Neural cell (in vitro differentiated cells): ENCODE results near the gene CTAGE1. TPM values are rescaled to one million over a fixed set of nuclear protein-coding genes. Genes with fewer than 3 reads are reported as not detected.

Experiments
- H2AFZ ChIP-seq: fragments of 200-600, 300-800 bp; sonication (generic), shearing (Covaris generic); 2 replicates; pipeline ENCODE4 v1.6.0; 2014; ENCODE audit warnings: low read depth, mild to moderate bottlenecking, antibody characterized with exemption, low read length, moderate library complexity
- H3F3A ChIP-seq: fragments of 200-600 bp; shearing (Covaris generic); 2 replicates; pipeline ENCODE4 v1.6.1; 2016; ENCODE audit warnings: mild to moderate bottlenecking, moderate library complexity, mixed read lengths, antibody characterized with exemption, low read length; ENCODE audit not compliant: insufficient read depth, poor library complexity, severe bottlenecking
- H3K27ac ChIP-seq: fragments of 200-600, 300-800 bp; sonication (generic), shearing (Covaris generic); 2 replicates; pipeline ENCODE4 v1.5.1; 2014; ENCODE audit warnings: mild to moderate bottlenecking, low read length, moderate library complexity
- H3K27me3 ChIP-seq: fragments of 300-800, 200-600 bp; sonication (generic), shearing (Covaris generic); 2 replicates; pipeline ENCODE4 v1.6.0; 2014; ENCODE audit warnings: mild to moderate bottlenecking, low read depth, low read length, moderate library complexity; ENCODE audit not compliant: insufficient read depth
- H3K36me3 ChIP-seq: fragments of 300-800, 200-600 bp; sonication (generic), shearing (Covaris generic); 2 replicates; pipeline ENCODE4 v1.5.1; 2014; ENCODE audit warnings: mild to moderate bottlenecking, antibody characterized with exemption, low read length, moderate library complexity; ENCODE audit not compliant: insufficient read depth
- H3K4me2 ChIP-seq: fragments of 300-800, 200-600 bp; sonication (generic), shearing (Covaris generic); 2 replicates; pipeline ENCODE4 v1.6.0; 2014; ENCODE audit warnings: mild to moderate bottlenecking, low read length
- H3K4me3 ChIP-seq: fragments of 300-800, 200-600 bp; sonication (generic), shearing (Covaris generic); 2 replicates; pipeline ENCODE4 v1.5.1; 2014; ENCODE audit warnings: mild to moderate bottlenecking, low read length, moderate library complexity
- H3K79me2 ChIP-seq: fragments of 200-600 bp; shearing (Covaris generic); replicated peaks from 2 replicates; pipeline ENCODE4 v1.6.0; 2014; ENCODE audit warnings: mild to moderate bottlenecking, low read length, moderate library complexity; ENCODE audit not compliant: insufficient read depth
- H3K9ac ChIP-seq: fragments of 300-800, 200-600 bp; sonication (generic), shearing (Covaris generic); 2 replicates; pipeline ENCODE4 v1.6.1; 2016; ENCODE audit warnings: mild to moderate bottlenecking, low read length, mixed read lengths
- H3K9me2 ChIP-seq: fragments of 200-600 bp; shearing (Covaris generic); 2 replicates; pipeline ENCODE4 v1.6.1; 2016; ENCODE audit warnings: mild to moderate bottlenecking, low read length, mixed read lengths; ENCODE audit not compliant: insufficient read depth
- H3K9me3 ChIP-seq: fragments of 200-600, 300-800 bp; sonication (generic), shearing (Covaris generic); 2 replicates; pipeline ENCODE4 v1.6.1; 2016; ENCODE audit warnings: mild to moderate bottlenecking, mixed run types, low read length, moderate library complexity, mixed read lengths
- H4K20me1 ChIP-seq: fragments of 200-600 bp; shearing (Covaris generic); 2 replicates; pipeline ENCODE4 v1.6.1; 2016; ENCODE audit warnings: mild to moderate bottlenecking, mixed run types; ENCODE audit not compliant: insufficient read depth
- EP300 ChIP-seq: fragments of 450-650 bp; conservative IDR thresholded peaks from 2 replicates; pipeline ENCODE4 v1.6.1; 2014; ENCODE audit warnings: antibody characterized with exemption, mild to moderate bottlenecking, moderate library complexity; ENCODE audit not compliant: poor library complexity, severe bottlenecking
- EZH2 ChIP-seq: fragments of 200-600, 300-800 bp; shearing (Covaris generic), sonication (generic); IDR thresholded peaks from 2 replicates; pipeline ENCODE4 v1.6.1; 2014; ENCODE audit warnings: antibody characterized with exemption, low read length, borderline replicate concordance, mild to moderate bottlenecking; ENCODE audit not compliant: insufficient read depth, poor library complexity, severe bottlenecking
- MXI1 ChIP-seq: fragments of 450-650 bp; conservative IDR thresholded peaks from 2 replicates; pipeline ENCODE4 v1.6.1; 2014; ENCODE audit warnings: antibody characterized with exemption, mild to moderate bottlenecking; ENCODE audit not compliant: poor library complexity, severe bottlenecking
- POLR2AphosphoS5 ChIP-seq: IDR thresholded peaks from 2 replicates; pipeline ENCODE4 v1.6.1; 2012
- RAD21 ChIP-seq: fragments of 450-650 bp; conservative IDR thresholded peaks from 2 replicates; pipeline ENCODE4 v1.6.1; 2014; ENCODE audit warnings: antibody characterized with exemption, mild to moderate bottlenecking, moderate library complexity
- SMC3 ChIP-seq: fragments of 450-650 bp; conservative IDR thresholded peaks from 2 replicates; pipeline ENCODE4 v1.6.1; 2014; ENCODE audit warnings: antibody characterized with exemption, mild to moderate bottlenecking, moderate library complexity; ENCODE audit not compliant: poor library complexity
- TAF1 ChIP-seq: IDR thresholded peaks from 2 replicates; pipeline ENCODE4 v1.6.1; 2012; ENCODE audit warnings: low read depth
- polyA plus RNA-seq: library from polyadenylated mRNA; depleted of rRNA; stranded (reverse); fragments of >200 nt; gene quantifications from 2 replicates; pipeline ENCODE4 v1.2.3, GENCODE V29; 2014
- TF ChIP-seq, protein P1 (sequence below): fragments of 450-650 bp; IDR thresholded peaks from 2 replicates; pipeline ENCODE4 v1.5.1; 2014; ENCODE audit warnings: antibody characterized with exemption, mild to moderate bottlenecking, moderate library complexity; ENCODE audit not compliant: poor library complexity, severe bottlenecking
- TF ChIP-seq, protein P2 (sequence below): IDR thresholded peaks from 2 replicates; pipeline ENCODE4 v1.6.1; 2012; ENCODE audit warnings: borderline replicate concordance

CTAGE1 gene
- polyA plus RNA-seq, 1 donor from 2014 or later = not detected

- no peak overlapping the region for H3K9ac ChIP-seq
- H3K27ac ChIP-seq = no peak overlapping the region
- no peaks in the 10 kb centered on the region for H3K79me2 ChIP-seq
- no peaks in the 10 kb centered on the region for H4K20me1 ChIP-seq
- H3K9me3 ChIP-seq = no peaks in the 10 kb centered on the region
- H3K36me3 ChIP-seq = no peaks in the 10 kb centered on the region
- no peak overlapping the region for H2AFZ ChIP-seq
- H3F3A ChIP-seq = no peaks in the 10 kb centered on the region
- H3K9me2 ChIP-seq = no peaks in the 10 kb centered on the region
- H3K4me3 ChIP-seq = no peak overlapping the region
- no peaks in the 10 kb centered on the region for H3K27me3 ChIP-seq
- TF ChIP-seq POLR2AphosphoS5 (no peak), SMC3 (no peak), MXI1 (no peak), TAF1 (no peak), EZH2 (no peak), EP300 (no peak), RAD21 (no peak)
- TF ChIP-seq, protein P1, sequence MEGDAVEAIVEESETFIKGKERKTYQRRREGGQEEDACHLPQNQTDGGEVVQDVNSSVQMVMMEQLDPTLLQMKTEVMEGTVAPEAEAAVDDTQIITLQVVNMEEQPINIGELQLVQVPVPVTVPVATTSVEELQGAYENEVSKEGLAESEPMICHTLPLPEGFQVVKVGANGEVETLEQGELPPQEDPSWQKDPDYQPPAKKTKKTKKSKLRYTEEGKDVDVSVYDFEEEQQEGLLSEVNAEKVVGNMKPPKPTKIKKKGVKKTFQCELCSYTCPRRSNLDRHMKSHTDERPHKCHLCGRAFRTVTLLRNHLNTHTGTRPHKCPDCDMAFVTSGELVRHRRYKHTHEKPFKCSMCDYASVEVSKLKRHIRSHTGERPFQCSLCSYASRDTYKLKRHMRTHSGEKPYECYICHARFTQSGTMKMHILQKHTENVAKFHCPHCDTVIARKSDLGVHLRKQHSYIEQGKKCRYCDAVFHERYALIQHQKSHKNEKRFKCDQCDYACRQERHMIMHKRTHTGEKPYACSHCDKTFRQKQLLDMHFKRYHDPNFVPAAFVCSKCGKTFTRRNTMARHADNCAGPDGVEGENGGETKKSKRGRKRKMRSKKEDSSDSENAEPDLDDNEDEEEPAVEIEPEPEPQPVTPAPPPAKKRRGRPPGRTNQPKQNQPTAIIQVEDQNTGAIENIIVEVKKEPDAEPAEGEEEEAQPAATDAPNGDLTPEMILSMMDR = no peak
- TF ChIP-seq, protein P2, sequence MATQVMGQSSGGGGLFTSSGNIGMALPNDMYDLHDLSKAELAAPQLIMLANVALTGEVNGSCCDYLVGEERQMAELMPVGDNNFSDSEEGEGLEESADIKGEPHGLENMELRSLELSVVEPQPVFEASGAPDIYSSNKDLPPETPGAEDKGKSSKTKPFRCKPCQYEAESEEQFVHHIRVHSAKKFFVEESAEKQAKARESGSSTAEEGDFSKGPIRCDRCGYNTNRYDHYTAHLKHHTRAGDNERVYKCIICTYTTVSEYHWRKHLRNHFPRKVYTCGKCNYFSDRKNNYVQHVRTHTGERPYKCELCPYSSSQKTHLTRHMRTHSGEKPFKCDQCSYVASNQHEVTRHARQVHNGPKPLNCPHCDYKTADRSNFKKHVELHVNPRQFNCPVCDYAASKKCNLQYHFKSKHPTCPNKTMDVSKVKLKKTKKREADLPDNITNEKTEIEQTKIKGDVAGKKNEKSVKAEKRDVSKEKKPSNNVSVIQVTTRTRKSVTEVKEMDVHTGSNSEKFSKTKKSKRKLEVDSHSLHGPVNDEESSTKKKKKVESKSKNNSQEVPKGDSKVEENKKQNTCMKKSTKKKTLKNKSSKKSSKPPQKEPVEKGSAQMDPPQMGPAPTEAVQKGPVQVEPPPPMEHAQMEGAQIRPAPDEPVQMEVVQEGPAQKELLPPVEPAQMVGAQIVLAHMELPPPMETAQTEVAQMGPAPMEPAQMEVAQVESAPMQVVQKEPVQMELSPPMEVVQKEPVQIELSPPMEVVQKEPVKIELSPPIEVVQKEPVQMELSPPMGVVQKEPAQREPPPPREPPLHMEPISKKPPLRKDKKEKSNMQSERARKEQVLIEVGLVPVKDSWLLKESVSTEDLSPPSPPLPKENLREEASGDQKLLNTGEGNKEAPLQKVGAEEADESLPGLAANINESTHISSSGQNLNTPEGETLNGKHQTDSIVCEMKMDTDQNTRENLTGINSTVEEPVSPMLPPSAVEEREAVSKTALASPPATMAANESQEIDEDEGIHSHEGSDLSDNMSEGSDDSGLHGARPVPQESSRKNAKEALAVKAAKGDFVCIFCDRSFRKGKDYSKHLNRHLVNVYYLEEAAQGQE = no peak
- no peak overlapping the region for H3K4me2 ChIP-seq
Observed at GRCh38 chr18:22432657-22433137, 15.0 kb upstream of the CTAGE1 start.

GRCh38 chr18:22429564-22429963 lies 11.8 kb upstream of the CTAGE1 start:
- no peak overlapping the region for H3K4me2 ChIP-seq

More at GRCh38 chr18:22429564-22429963, 11.8 kb upstream of the CTAGE1 start:
- no peak overlapping the region for H3K27ac ChIP-seq
- no peak overlapping the region for H3K9ac ChIP-seq
- no peaks in the 10 kb centered on the region for H3K9me2 ChIP-seq
- no peaks in the 10 kb centered on the region for H3K9me3 ChIP-seq
- no peaks in the 10 kb centered on the region for H4K20me1 ChIP-seq
- no peaks in the 10 kb centered on the region for H3K36me3 ChIP-seq
- no peaks in the 10 kb centered on the region for H3K79me2 ChIP-seq
- H3K27me3 ChIP-seq = no peaks in the 10 kb centered on the region
- no peak overlapping the region for H3K4me3 ChIP-seq
- H3F3A ChIP-seq = no peaks in the 10 kb centered on the region
- TF ChIP-seq EP300 = no peak
- TF ChIP-seq, protein P2 = no peak
- TF ChIP-seq TAF1 = no peak
- TF ChIP-seq RAD21 = no peak
- no peak for TF ChIP-seq MXI1
- TF ChIP-seq POLR2AphosphoS5 = no peak
- TF ChIP-seq SMC3 = no peak
- H2AFZ ChIP-seq = no peak overlapping the region
